Stimulated activated CD4-positive, alpha-beta T cell treated with anti-CD3 and anti-CD28 coated beads, Interleukin-12 subunit alpha, Interleukin-12 subunit beta, amount 100 ng/mL, for 24 hours (primary cell): ENCODE data around the gene CEND1.

Experiments used
- DNase-seq, 2 experiments: peaks; one replicate each; pipeline ENCODE4 v3.0.0-alpha.2; 2020; ENCODE audit warnings: low read depth in 2 of 2

Gene CEND1

GRCh38 chr11:827146-827896, 37.4 kb upstream of the CEND1 start:
- DNase-seq, result no peak

GRCh38 chr11:826836-827145, 36.9 kb upstream of the CEND1 start:
- DNase-seq, result no peak

- no peak for DNase-seq
Measured at GRCh38 chr11:826227-826621, 36.3 kb upstream of the CEND1 start.

- no peak for DNase-seq
Measured at GRCh38 chr11:825366-826226, 35.7 kb upstream of the CEND1 start.

- DNase-seq, result no peak
Measured at GRCh38 chr11:824942-825341, 35.1 kb upstream of the CEND1 start.

GRCh38 chr11:824292-824880, 34.5 kb upstream of the CEND1 start:
- DNase-seq, result no peak

- no peak for DNase-seq
Measured at GRCh38 chr11:823441-824291, 33.8 kb upstream of the CEND1 start.

GRCh38 chr11:821512-822371, 31.9 kb upstream of the CEND1 start:
- DNase-seq, result no peak

- DNase-seq, result no peak
Measured at GRCh38 chr11:820655-821511, 31.0 kb upstream of the CEND1 start.

- DNase-seq, result peak; percentile 78 to 91
Measured at GRCh38 chr11:819943-820649, 30.2 kb upstream of the CEND1 start.

- peak; percentile 73 to 90 for DNase-seq
Measured at GRCh38 chr11:819129-819931, 29.4 kb upstream of the CEND1 start.

- no peak for DNase-seq
Measured at GRCh38 chr11:818396-819128, 28.7 kb upstream of the CEND1 start, which contains the start of gene PNPLA2. PNPLA2 (plus strand) TSS chr11:818914; CDS start chr11:819719, 805 bp downstream.

GRCh38 chr11:816433-816779, 26.5 kb upstream of the CEND1 start:
- no peak for DNase-seq

- no peak for DNase-seq
Measured at GRCh38 chr11:815675-816432, 26.0 kb upstream of the CEND1 start.

- DNase-seq, result no peak
Measured at GRCh38 chr11:813456-814096, 23.7 kb upstream of the CEND1 start.

GRCh38 chr11:813072-813455, 23.2 kb upstream of the CEND1 start:
- DNase-seq, result no peak

GRCh38 chr11:812390-812789, 22.5 kb upstream of the CEND1 start:
- DNase-seq, result no peak
